Measurements from ENCODE around the gene IBA57. TPM values are rescaled to one million over a fixed set of nuclear protein-coding genes. Genes with fewer than 3 reads are reported as not detected.

Gene IBA57
- 1 to 10 TPM; 4.2 to 4.6 (median 4.4) TPM for polyA plus RNA-seq (ENCODE audit: insufficient read length in 3 of 3)

GRCh38 chr1:228165372-228166169, at the start of gene IBA57:
Gene IBA57 (plus strand): TSS chr1:228165804. CDS start chr1:228165817, 13 bp downstream.
- DNase-seq (ENCODE audit: low read depth in 3 of 3, low spot score in 2 of 3): peak; percentile 88 to 94 (median 93)

- DNase-seq (ENCODE audit: low read depth in 3 of 3, low spot score in 2 of 3): no peak
These were observed 48.3 kb upstream of the IBA57 start for GRCh38 chr1:228117335-228117734.

DNA sequence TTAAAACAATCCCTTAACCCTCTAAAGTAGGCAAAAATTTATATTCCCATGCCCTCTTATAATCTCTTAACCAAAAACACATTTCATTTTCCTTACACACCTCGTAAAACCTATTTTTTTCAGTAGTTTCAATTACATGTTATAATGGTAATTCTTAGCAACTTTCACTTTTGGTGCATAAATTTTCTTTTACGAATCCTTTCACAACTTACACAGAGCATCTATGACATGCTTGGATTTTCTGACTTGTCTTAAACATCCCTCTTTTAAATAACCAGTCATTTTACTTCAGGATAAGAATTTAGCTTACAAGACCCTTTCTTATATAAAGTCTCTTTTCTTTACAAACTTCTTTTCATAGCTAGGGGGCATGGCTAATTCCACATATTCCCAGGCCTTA, 47.6 kb upstream of the IBA57 start:
- no peak for DNase-seq (ENCODE audit: low read depth in 3 of 3, low spot score in 2 of 3)

GRCh38 chr1:228120351-228120750, 45.3 kb upstream of the IBA57 start:
- no peak for DNase-seq (ENCODE audit: low read depth in 3 of 3, low spot score in 2 of 3)

DNA sequence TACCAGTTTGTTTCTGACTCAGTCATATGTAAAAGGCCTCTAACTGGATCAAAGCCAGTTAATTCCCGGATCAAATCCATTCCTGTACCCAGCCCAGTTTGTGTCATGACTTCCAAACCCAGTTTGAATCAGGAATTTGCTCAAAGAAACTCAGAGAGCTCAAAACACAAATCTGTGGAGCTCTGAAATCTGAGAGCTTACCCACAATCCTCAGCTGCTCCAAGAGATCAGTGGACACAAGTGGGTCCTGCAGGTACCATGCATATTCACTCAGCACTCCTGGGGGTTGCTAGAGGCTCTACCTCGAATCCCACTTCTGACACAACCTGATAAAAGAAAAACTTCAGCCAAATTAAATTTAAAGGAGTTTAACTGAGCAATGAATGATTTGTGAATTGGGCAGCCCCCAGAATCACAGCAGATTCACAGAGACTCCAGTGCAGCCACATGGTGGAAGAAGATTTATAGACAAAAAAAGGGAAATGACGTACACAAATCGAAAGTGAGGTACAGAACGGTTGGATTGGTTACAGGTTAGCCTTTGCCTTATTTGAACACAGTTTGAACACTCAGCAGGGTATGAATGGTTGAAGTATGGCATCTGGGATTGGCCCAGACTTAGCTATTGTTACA, 44.6 kb upstream of the IBA57 start:
- DNase-seq (ENCODE audit: low read depth in 3 of 3, low spot score in 2 of 3): no peak

DNA sequence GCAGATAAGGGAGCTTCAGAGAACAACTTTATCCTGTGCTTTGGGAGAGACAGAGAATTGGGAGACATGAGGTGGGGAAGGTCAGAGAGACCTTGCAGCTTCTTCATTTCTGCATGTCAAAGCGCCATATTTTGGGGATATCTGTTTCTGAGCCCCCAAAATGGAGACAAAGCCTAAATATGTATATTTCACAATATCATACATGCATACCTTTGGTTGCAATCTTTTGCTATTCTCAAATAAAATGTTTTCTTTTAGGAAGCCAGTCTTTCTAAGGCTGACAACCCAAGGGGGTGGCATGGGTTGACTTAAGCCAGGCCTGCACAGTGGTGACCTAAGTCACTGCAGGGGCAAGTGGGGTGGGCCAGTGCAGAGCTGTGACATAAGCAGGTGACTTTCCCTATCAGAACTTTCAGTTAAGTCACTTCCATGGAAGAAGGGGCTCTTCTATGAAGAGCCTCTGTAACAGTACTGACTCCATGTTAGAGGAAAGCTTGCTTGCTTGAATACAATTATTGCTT, 42.6 kb upstream of the IBA57 start:
- DNase-seq (ENCODE audit: low read depth in 3 of 3, low spot score in 2 of 3): no peak

- DNase-seq (ENCODE audit: low read depth in 3 of 3, low spot score in 2 of 3): no peak
These were observed 42.1 kb upstream of the IBA57 start for GRCh38 chr1:228123505-228123904.

- DNase-seq (ENCODE audit: low read depth in 3 of 3, low spot score in 2 of 3): no peak
These were observed 40.4 kb upstream of the IBA57 start for GRCh38 chr1:228125185-228125584.

- DNase-seq (ENCODE audit: low read depth in 3 of 3, low spot score in 2 of 3): no peak
These were observed 33.8 kb upstream of the IBA57 start for GRCh38 chr1:228131766-228132165.

- no peak for DNase-seq (ENCODE audit: low read depth in 3 of 3, low spot score in 2 of 3)
These were observed 31.0 kb upstream of the IBA57 start for GRCh38 chr1:228134591-228134990.

DNA sequence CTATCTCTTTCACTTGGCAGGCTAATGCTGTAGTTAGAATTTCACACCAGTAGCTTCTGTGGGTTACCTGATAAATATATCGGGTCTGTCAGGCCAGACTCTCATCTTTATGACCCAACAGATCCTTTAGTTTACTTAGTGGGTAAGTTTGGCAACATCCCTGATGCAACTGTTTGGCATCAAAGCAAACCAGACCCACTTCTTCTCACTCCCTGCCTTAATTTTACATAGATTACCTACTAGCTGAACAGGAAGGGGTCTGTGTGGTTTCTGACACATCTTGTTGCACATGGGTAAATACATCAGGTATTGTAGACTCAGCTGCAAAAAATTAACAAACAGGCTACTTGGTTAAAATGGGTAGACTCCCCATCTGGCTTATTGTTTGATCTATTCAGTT, 28.7 kb upstream of the IBA57 start:
- DNase-seq (ENCODE audit: low read depth in 3 of 3, low spot score in 2 of 3): no peak

DNA sequence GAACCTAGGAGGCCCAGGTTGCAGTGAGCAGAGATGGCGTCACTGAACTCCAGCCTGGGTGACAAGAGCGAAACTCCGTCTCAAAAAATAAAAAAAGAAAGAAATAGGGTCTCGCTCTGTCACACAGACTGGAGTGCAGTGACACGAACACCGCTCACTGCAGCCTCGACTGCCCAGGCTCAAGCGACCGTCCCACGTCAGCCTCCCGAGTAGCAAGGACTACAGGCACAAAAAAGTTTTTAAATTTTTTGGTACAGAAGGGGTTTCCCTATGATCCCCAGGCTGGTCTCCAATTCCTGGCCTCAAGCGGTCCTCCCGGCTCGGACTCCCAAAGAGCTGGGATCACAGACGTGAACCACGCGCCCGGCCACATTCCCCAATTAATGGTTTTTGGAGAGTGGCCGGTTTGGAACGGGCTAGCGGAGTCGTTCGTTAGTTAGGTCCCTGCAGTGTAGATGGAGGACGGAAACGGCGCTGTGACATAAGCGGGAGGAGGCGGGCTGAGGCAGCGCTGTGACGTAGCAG, 26.1 kb upstream of the IBA57 start:
- no peak for DNase-seq (ENCODE audit: low read depth in 3 of 3, low spot score in 2 of 3)

DNA sequence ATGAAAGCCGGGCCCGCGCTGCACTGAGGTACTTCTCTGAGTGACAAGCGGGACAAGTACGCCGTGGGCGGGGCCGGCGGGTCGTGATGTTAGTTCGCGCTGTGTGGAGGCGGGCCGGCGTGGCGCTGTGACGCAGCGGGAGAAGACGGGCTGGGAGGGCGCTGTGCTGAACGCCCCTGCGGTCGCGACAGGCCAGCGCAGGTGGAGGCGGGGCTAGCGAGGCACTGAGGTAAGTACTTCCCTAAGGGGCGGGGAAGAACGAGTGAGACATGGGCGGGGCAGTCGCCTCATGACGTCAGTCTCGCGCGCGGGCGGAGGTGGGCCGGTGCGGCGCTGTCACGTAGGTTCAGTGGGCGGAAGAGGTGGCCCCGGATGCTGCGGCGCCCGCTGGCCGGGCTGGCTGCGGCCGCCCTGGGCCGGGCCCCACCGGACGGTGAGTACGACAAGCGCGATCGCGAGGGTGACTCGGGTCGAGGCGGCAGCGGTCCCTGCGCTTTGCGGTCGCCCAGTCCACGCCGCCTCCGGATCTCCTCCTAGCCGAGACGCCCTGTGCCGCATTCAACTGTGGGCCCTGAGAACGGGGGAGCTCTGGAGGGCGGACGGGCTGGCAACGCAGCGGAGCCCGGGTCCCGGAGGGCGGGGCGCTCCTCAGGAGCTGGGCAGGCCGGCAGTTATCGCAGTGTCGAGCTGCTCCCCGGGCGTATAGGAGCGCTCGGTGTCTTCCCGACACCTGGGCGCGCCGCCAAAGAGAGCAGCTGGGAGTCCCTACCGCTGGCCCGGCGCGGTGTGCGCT, 25.5 kb upstream of the IBA57 start, which contains the start of gene GUK1:
Gene GUK1 (plus strand): TSS at position 349 of the 793 bp plus-strand sequence. CDS start 24 bp downstream, at position 373.
- DNase-seq (ENCODE audit: low read depth in 3 of 3, low spot score in 2 of 3): peak; percentile 86 to 96 (median 94)

DNA sequence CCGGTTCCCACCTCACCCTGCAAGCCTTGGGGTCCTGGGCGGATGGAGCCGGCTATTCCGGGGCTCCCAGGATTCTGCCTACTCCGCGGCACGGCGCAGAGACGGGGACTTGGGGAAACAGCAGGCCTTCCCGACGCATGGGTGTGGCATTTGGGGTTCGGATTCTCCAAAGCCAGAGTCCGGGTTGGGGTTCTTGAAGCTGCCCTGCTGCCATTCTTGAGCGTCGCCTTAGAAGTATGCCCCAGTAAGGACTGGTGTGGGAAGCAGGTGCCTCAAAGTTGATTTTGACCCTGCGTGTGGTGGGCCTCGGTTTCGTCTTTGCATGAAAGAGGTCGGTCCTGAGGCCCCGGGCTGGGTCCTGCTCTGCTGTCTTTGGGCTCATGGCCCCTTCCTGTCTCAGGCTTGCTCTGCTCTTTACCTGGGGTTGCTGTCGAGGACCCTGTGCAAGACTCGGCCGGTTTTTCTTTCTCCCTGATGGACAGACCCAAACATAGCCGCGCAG, 24.8 kb upstream of the IBA57 start:
- DNase-seq (ENCODE audit: low read depth in 3 of 3, low spot score in 2 of 3): no peak

- DNase-seq (ENCODE audit: low read depth in 3 of 3, low spot score in 2 of 3): no peak
These were observed 24.2 kb upstream of the IBA57 start for GRCh38 chr1:228141226-228142044.

DNA sequence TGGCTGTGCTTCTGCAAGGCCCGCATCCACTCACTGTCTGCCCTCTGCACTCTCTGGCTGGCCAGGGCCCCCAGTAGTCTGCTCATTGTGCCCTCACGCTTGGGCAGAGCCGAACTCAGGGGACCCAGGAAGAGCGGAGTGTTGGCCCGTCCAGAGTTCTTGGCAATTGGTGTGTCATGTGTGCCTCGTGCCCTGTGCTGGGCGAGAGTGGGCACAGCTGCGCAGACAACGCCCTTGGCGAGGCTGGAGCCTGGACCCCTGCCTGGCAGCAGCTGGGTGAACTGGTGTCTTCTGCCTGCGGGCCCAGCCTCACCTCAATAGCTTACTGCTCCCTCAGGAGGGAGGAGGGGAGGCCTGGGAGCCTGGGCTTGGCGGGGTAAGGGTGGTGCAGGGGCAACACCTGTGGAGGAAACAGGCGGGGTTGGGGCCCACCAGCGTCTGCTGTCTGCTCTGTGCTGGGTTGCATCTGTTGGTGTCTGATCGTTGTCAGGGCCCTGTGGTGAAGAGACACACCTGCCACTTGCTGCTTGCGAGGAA, 23.4 kb upstream of the IBA57 start:
- DNase-seq (ENCODE audit: low read depth in 3 of 3, low spot score in 2 of 3): no peak

- no peak for DNase-seq (ENCODE audit: low read depth in 3 of 3, low spot score in 2 of 3)
These were observed 22.9 kb upstream of the IBA57 start for GRCh38 chr1:228142701-228143136.

DNA sequence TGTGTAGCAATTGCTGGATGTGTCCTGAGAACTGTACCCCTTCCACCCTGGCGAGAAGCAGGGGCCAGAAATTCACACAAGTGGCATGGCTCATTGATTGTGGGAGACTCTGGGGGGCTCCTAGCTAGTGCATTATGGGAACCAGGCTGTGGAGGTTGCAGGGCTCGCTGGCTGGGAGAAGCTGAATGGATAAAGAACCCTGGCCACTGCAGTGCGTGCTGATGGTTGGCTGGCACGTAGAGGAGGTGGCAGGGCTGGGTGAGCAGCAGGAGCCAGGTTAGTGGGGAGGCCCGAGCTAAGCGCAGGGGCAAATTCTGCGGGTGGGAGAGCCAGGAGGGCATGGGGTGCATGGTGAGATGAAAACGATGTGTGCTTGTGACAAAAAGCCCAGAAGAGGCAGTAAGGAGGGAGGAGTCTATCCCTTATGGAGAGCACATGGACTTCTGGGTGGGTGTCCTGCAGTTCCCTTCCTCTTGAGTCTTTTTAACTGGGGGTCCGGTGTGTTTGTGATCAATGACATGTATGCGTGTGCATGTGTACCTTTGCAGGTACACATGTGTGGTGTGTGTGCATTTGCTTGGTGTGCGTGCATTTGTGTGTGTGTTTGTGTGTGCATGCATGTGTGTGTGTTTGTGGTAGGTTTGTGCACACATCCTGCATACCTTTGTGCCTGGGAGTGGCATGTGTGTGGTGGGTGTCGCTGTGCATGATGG, 22.0 kb upstream of the IBA57 start:
- DNase-seq (ENCODE audit: low read depth in 3 of 3, low spot score in 2 of 3): no peak
